ENCODE data around the gene RUNDC3A. TPM values are rescaled to one million over a fixed set of nuclear protein-coding genes. Genes with fewer than 3 reads are reported as not detected.
A peak's percentile ranks its signal among the peaks of the same experiment; 100 is the strongest.

The RUNDC3A gene
- total and polyA plus RNA-seq, 2 of the 13 experiments (the other 11 are each of a cell fraction or from before 2014, with no cell fraction given) = 0.25 TPM; not detected in 1

DNA sequence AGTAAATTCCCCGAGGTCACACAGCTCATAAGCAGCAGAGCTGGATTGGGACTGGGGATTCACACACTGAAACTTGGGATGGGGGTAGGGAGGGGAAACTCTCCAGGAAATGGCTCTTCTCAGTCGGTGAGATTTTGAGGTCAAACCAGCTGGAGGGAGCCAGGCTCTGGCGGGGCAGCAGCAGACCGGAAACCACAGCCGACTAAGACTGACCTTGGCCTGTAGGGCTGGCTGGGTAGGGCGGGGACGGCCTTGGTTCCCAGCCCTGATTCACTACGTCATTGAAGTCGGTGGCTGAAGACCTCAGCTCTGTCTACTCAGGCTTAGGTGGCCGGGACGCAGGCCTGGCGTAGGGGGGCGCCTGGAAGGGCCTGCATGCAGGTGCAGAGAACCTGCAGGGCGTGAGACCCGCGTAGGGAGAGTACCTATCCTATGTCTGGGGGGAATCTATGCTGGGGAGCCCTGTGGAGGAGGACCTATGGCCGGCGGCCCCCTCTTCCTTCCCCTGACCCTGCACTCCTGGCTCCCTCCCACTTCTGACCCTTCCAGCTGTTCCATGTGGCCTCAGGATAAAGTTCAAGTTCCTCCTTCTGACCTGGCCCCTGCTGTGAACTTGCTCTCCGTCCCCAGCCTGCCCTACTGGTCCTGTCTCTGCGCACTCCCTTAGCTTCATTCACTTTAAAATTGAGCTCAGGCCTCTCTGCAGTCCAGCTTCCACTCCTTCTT lies 28.6 kb upstream of the RUNDC3A start (continued):
- no peak for TF ChIP-seq FOXA1 (IDR thresholded peaks at IDR 0.05)
- TF ChIP-seq FOXA1 (CRISPR knock-in tag; IDR thresholded peaks at IDR 0.05) = 0 out of 2 replicates have a peak, but pooled peaks have one; percentile 7
- TF ChIP-seq CBX5 (CRISPR knock-in tag; IDR thresholded peaks at IDR 0.05; ENCODE audit: borderline replicate concordance) = peak; percentile 69; the same call in 1 of the 2 replicates
- TF ChIP-seq HIVEP1 (CRISPR knock-in tag; IDR thresholded peaks at IDR 0.05) = 0 out of 2 replicates have a peak, but pooled peaks have one; percentile 12
- TF ChIP-seq SIX1 (CRISPR knock-in tag; IDR thresholded peaks at IDR 0.05; ENCODE audit: borderline replicate concordance) = no peak
- no peak for TF ChIP-seq RELA (CRISPR knock-in tag; IDR thresholded peaks at IDR 0.05)
- 0 out of 2 replicates have a peak, but pooled peaks have one; percentile 5 for TF ChIP-seq ZBTB26 (CRISPR knock-in tag; IDR thresholded peaks at IDR 0.05; ENCODE audit: borderline replicate concordance)
- TF ChIP-seq ZNF253 (CRISPR knock-in tag; IDR thresholded peaks at IDR 0.05; ENCODE audit: borderline replicate concordance) = no peak
- no peak for TF ChIP-seq ZNF264 (CRISPR knock-in tag; IDR thresholded peaks at IDR 0.05)
- TF ChIP-seq ESRRA (CRISPR knock-in tag; IDR thresholded peaks at IDR 0.05; ENCODE audit: low read depth) = peak; percentile 53; the same call in 1 of the 2 replicates
- peak; percentile 43; the same call in 1 of the 2 replicates for TF ChIP-seq FOXK1 (CRISPR knock-in tag; IDR thresholded peaks at IDR 0.05; ENCODE audit: borderline replicate concordance, low read depth)
- no peak for TF ChIP-seq ZNF431 (CRISPR knock-in tag; IDR thresholded peaks at IDR 0.05; ENCODE audit: borderline replicate concordance, low read depth)
- no peak for TF ChIP-seq ZNF142 (CRISPR knock-in tag; IDR thresholded peaks at IDR 0.05)
- peak; percentile 81; the same call in 1 of the 2 replicates for TF ChIP-seq IKZF5 (CRISPR knock-in tag; IDR thresholded peaks at IDR 0.05)
